HL-60/S4 treated with retinoic acid at 250 ng/mL for 4 days and 3 days (cell line): ENCODE measurements around the gene TENT4B.

ENCODE experiments used
- in situ Hi-C: fragments of 300-500 bp; cut with MboI; formaldehyde crosslinking; loops from 2 replicates; pipeline ENCODE4 v1.7.0; 2022; ENCODE audit warnings: low sequenced_read_pairs

TENT4B gene

GRCh38 chr16:50267651-50268050 is 114.5 kb downstream of the TENT4B start:
- in situ Hi-C loops, result no loop called here

- in situ Hi-C loops, result no loop called here
These were observed 115.2 kb downstream of the TENT4B start for GRCh38 chr16:50268352-50268751.

- in situ Hi-C loops, result no loop called here
These were observed 116.1 kb downstream of the TENT4B start for GRCh38 chr16:50269061-50269705.

GRCh38 chr16:50269769-50270509 is 116.8 kb downstream of the TENT4B start:
- in situ Hi-C loops, result no loop called here

- in situ Hi-C loops, result no loop called here
These were observed 117.5 kb downstream of the TENT4B start for GRCh38 chr16:50270510-50271147.

- in situ Hi-C loops, result no loop called here
These were observed 118.3 kb downstream of the TENT4B start for GRCh38 chr16:50271148-50272041.

GRCh38 chr16:50272111-50272571 is 119.0 kb downstream of the TENT4B start:
- in situ Hi-C loops, result no loop called here

- in situ Hi-C loops, result no loop called here
These were observed 119.7 kb downstream of the TENT4B start for GRCh38 chr16:50272687-50273381.

GRCh38 chr16:50273382-50273690 is 120.2 kb downstream of the TENT4B start:
- in situ Hi-C loops, result no loop called here

- in situ Hi-C loops, result no loop called here
These were observed 120.8 kb downstream of the TENT4B start for GRCh38 chr16:50273888-50274325.

GRCh38 chr16:50274326-50275097 is 121.4 kb downstream of the TENT4B start:
- in situ Hi-C loops, result no loop called here

GRCh38 chr16:50275098-50275415 is 122.0 kb downstream of the TENT4B start:
- in situ Hi-C loops, result no loop called here

GRCh38 chr16:50275428-50276325 is 122.6 kb downstream of the TENT4B start:
- in situ Hi-C loops, result no loop called here

GRCh38 chr16:50276326-50276640 is 123.2 kb downstream of the TENT4B start:
- in situ Hi-C loops, result no loop called here

GRCh38 chr16:50276801-50277555 is 123.9 kb downstream of the TENT4B start:
- in situ Hi-C loops, result no loop called here

- in situ Hi-C loops, result no loop called here
These were observed 125.1 kb downstream of the TENT4B start for GRCh38 chr16:50278251-50278650.

GRCh38 chr16:50279504-50279865 is 126.4 kb downstream of the TENT4B start:
- in situ Hi-C loops, result no loop called here

- in situ Hi-C loops, result no loop called here
These were observed 127.8 kb downstream of the TENT4B start for GRCh38 chr16:50280932-50281331.
